ENCODE data around the gene ZFP92. TPM values are rescaled to one million over a fixed set of nuclear protein-coding genes. Genes with fewer than 3 reads are reported as not detected.

ZFP92 gene
- total and polyA plus RNA-seq, 10 of the 15 experiments (the other 5 are each of a cell fraction or from before 2014, with no cell fraction given) = 0.02 to 1.6 (median 0.09) TPM; not detected in 2

GRCh38 chrX:153439977-153440376, 28.7 kb downstream of the ZFP92 start:
- intact Hi-C loops (cut with micrococcal nuclease; ENCODE audit: unreplicated experiment) (no loop called here), in situ Hi-C loops (cut with MboI) (no loop called here)
- FAIRE-seq (no peak), DNase-seq (ENCODE audit: low read depth, low spot score) (no peak), ATAC-seq (no peak)
- Histone ChIP-seq H3K9me3 (replicated peaks; ENCODE audit: control insufficient read depth, insufficient read depth, low read length) (no peaks in the 10 kb centered on the region; the same call in 2 of the 3 replicates), H3K4me3 (no peak overlapping the region), H3K9ac (ENCODE audit: control insufficient read depth, insufficient read depth, low read length) (no peak overlapping the region), H3K79me2 (ENCODE audit: control insufficient read depth, insufficient read depth, low read length) (no peaks in the 10 kb centered on the region), H3K4me2 (ENCODE audit: control insufficient read depth, insufficient read depth) (no peak overlapping the region), H2AFZ (ENCODE audit: control insufficient read depth, low read depth, low read length) (no peak overlapping the region), H4K20me1 (ENCODE audit: control insufficient read depth, insufficient read depth) (no peaks in the 10 kb centered on the region), H3K27me3 (replicated peaks in 1 of 2; ENCODE audit: control insufficient read depth in 2 of 2, insufficient read depth in 2 of 2, low read length in 1 of 2) (no peaks in the 10 kb centered on the region), H3K36me3 (ENCODE audit: control insufficient read depth in 2 of 2, insufficient read depth in 2 of 2, low read length in 1 of 2) (no peaks in the 10 kb centered on the region), H3K27ac (ENCODE audit: control insufficient read depth, insufficient read depth) (no peak overlapping the region), H3K4me1 (ENCODE audit: control insufficient read depth, insufficient read depth, low read length) (no peaks in the 10 kb centered on the region)
- ChIA-PET CTCF (no interaction called here), SMC1A (ENCODE audit: uncharacterized antibody, unreplicated experiment) (no interaction called here), RAD21 (ENCODE audit: unreplicated experiment) (no interaction called here), POLR2A (no interaction called here)
- peak; percentile 98 for TF ChIP-seq BCL3 (IDR thresholded peaks at IDR 0.05; ENCODE audit: borderline replicate concordance, insufficient read depth, low read depth, low read length, poor library complexity, severe bottlenecking)
- no peak for TF ChIP-seq STAT1 (conservative IDR thresholded peaks at IDR 0.05)
- no peak for TF ChIP-seq KLF5 (IDR thresholded peaks at IDR 0.05; ENCODE audit: partially characterized antibody)
- peak; percentile 21 for TF ChIP-seq PBX3 (IDR thresholded peaks at IDR 0.05; ENCODE audit: insufficient replicate concordance, low read depth, low read length)
- TF ChIP-seq KDM1A (IDR thresholded peaks at IDR 0.05; ENCODE audit: borderline replicate concordance) = no peak
- TF ChIP-seq STAT3 (IDR thresholded peaks at IDR 0.05; ENCODE audit: low read depth, low read length) = no peak
- WGBS (ENCODE audit: insufficient coverage, insufficient replicate concordance, low lambda C conversion rate, missing lambda C conversion rate) = 21% methylated on average over 4 of the region's 4 CpGs
- no TSS peak for BruUV-seq (replicated peaks)
